HG03575 (cell line): Measurements from ENCODE around the gene SNX19.

Experiments used
- ATAC-seq: cut with Tn5 transposase; IDR thresholded peaks from one replicate; pipeline ENCODE4 v1.9.1; 2021; ENCODE audit not compliant: unreplicated experiment, insufficient number of reproducible peaks, low FRiP score; ENCODE audit errors: extremely low read depth

The SNX19 gene

DNA sequence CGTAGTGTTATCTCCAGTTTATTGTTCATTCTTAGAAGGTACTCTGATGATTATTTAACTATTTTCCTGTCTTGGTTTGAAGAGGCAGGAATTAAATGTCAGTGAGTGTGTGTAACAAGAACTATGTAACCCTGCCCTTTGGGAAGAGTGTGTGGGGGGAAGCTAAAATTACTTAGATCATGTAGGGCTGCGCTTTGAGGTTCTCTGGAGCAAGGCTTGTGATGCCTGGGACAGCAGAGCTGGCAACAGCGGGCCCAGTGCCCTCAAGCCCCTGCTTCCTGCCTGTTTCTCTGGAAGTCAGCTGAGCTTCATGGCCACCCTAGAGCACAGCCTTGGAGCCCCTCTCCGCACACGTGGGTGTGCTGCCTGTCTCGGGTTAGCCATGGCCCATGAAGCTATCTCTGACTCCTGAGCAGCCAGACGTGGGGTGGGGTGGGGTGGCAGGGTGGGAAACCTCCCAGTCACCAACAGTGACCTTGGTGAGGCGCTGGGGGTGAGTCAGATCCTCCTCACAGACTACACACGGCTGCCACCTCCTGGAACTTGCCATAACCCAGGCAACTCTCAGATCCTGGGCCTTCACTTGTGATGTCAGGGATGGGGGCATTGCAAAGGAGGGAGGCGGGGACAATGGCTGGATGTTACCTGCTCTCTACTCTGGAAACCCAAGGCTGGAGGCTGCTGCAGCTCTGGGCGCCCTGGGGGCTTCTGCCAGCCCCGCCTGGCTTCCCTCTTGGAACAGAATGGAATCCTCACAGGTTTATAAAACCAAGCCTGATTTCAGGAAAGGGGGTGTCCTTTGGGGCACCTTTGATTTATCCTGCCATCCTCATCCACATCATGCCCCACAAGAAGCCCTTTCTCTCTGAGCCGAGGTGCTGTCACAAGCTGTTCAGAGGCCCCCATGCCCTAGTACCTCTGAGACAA, 88.6 kb downstream of the SNX19 start:
- ATAC-seq: no peak

DNA sequence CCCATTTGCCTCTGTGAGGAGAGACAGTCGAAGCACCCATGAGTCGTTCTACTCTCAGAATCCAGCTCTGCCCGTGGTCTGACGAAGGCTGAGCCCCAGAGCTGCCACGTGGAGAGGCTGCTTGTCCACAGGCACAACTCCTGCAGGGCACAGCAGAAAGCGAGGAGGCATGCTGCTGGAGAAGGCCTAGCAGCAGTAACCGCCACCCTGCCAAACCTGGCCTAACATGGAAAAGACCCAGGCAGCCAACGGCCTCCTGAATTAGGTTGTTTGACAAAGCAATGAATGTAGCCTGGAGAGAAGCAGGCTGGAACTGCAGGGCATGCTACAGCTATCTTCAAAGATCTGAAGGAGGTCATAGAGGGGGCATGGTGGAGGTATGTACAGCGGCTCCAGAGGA, 89.7 kb downstream of the SNX19 start:
- no peak for ATAC-seq

DNA sequence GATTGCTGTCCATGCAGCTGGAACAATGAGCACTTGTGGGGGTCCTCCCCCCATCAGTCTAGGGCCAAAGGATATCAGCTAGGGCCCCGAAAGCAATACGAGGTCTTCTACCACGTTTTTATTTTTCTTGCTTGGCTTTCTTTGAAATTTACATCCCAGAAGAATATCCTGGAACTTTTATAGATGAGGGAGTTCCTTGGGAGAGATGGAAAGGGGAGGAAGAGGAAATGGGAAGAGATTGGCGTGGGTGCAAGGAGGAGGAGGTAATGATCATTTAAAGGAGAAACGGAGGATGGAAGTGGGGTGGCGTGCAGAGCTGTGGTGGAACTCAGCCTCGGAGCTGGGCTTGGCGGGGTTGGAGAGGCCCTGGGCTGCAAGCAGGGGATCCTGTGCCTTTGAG, 90.3 kb downstream of the SNX19 start:
- ATAC-seq: no peak

DNA sequence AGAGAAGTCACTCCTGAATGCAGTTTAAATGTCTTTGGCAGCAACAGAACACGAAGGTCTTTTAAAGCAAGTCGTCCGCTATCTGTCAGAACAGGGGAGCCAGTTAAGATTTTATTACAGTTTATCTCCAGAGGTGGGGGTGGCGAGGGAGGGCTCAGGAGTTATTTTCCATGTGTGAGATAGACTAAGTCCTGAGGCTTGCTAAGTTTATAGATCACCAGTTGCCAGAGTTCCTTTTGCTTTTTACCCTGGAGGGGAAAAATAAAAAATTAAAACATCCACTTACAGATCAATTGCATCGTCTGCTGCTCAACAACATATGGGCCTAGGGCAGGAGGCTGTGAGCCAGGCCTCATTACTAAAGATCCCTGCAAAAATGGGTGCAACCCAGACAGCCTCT, 90.7 kb downstream of the SNX19 start:
- no peak for ATAC-seq
